ENCODE data around the gene IP6K3.

IP6K3 gene

DNA sequence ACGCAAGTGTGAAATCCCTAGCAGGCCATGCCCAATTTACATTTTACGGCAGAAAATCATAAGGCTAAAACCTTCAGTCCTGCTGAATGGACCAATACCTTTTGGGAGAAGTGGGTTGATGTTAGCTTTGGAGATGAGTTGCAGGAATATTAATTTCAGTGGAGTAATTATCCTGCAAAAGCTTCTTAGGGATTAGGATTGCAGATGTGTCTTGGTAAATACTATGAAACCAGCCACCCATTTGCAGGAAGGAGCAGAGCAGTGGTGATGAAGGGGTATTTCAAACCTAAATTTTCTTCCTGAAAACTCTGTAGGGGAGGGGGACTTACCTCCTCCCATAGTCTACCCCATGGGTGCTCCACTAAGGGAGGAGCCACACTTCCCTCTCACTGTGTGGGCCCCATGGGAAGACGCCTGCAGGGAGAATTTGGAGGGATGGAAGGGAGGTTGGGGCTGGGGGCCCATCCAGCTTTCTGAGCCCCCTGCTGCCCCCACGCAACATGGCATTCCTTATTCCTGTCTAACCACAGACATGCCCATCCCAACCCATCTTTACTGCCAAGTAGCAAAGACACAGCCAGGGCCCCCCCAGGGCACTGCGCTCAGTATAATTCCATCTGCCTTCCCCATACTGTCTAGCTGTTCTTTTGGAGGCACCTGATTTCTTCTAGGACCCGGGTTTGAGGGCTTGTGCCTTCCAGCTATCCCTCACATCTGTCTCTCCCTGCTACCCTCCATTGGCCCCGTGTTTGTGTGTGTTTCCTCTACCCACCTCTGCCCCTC lies 20.6 kb downstream of the IP6K3 start:
- no peak for DNase-seq (ENCODE audit: extremely low read depth in 1 of 2, low read depth in 1 of 2)

DNA sequence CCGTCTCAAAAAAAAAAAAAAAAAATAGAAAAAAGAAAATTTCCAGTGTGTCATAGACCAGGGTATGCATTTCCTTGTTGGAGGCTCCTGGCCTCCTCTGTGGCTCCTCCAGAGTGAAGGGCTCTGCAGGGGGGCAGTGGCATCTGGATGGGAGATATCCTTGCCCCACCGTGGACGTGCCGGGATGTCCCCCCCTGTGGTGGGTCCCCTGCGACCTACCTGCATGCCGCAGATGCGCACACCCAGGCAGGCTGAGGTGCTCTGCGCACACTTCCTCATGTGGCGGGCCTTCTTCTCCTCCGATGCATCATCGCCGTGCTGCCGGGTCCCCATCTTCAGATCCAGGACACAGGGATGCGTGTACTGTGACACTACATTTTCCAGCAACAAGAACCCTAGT lies 21.5 kb downstream of the IP6K3 start:
- no peak for DNase-seq (ENCODE audit: extremely low read depth in 1 of 2, low read depth in 1 of 2)

DNA sequence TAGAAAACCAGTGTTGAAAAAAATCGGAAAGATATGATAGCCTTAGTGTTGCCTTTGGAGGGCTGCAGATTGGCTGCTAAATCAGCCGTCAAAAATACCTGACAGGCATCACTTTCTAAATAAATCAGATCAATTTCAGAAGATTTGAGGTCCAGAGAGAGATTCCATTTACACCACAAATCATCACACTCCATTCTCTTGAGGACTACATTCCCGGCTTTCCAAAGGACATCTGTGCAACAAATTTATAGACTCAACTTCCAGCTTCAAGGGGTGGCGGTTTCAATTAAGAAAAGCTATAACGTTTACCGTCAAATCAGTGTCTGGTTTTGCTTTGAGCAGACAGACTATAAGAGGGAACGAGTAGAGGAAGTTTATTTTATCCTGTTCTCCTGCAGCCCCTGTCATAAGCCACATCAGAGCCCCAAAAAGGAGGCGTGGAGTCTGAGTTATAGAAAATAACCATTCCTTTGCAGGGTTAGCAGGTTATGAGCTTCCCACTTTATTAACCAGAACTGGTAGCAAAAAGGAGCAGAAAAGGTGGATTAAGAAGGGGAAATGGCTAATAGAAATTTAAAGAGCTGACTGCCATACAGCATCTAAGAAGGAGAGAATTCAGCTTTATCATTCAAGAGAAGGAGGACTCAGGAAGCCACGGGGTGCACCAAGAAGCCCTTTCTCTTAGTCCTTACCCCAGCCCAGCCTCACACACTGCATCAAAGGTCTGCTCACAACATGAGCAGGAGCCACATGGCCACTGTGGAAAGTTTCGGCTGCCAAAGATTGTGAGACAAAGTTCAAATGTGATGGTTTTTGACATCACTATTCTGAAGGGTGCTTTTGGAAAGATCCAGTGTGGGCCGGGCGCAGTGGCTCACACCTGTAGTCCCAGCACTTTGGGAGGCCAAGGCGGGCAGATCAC lies 22.3 kb downstream of the IP6K3 start:
- no peak for DNase-seq (ENCODE audit: extremely low read depth in 1 of 2, low read depth in 1 of 2)

- no peak for DNase-seq (ENCODE audit: extremely low read depth in 1 of 2, low read depth in 1 of 2)
These were observed 23.2 kb downstream of the IP6K3 start for GRCh38 chr6:33723371-33724085.

GRCh38 chr6:33722103-33722623 lies 24.5 kb downstream of the IP6K3 start:
- DNase-seq (ENCODE audit: extremely low read depth in 1 of 2, low read depth in 1 of 2): no peak

- DNase-seq (ENCODE audit: extremely low read depth in 1 of 2, low read depth in 1 of 2): no peak
These were observed 25.2 kb downstream of the IP6K3 start for GRCh38 chr6:33721508-33721907.

- no peak for DNase-seq (ENCODE audit: extremely low read depth in 1 of 2, low read depth in 1 of 2)
These were observed 25.7 kb downstream of the IP6K3 start for GRCh38 chr6:33720998-33721397.

DNA sequence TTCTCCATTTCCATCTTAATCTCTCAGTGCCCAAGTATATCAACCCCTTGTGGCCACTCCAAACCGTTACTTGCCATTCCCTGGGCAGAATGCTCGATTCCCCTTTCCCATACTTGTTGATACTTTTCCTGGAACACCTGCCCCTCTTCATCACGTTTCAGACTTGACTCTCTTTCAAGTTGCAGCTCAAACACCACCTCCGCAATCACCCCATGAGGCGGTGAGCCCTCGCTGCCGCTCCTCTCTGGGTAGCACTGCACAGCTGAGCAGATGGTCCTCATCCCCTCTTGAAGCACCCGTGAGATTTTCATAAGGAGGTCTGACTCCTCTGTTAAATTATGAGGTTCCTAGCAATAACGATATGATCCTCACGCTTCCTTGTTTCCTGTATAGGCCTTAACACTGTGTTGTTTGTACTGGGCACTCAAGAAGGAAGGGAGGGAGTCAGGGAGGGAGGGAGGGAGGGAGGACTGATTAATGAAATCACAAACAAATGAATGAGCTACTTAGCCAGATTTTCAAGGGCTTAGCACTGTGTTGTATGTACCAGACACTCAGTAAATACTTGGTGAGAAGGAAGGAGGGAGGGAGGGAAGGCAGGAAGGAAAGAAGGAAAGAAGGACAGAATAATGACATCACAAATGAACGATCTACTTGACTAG lies 27.2 kb downstream of the IP6K3 start:
- DNase-seq (ENCODE audit: extremely low read depth in 1 of 2, low read depth in 1 of 2): no peak

DNA sequence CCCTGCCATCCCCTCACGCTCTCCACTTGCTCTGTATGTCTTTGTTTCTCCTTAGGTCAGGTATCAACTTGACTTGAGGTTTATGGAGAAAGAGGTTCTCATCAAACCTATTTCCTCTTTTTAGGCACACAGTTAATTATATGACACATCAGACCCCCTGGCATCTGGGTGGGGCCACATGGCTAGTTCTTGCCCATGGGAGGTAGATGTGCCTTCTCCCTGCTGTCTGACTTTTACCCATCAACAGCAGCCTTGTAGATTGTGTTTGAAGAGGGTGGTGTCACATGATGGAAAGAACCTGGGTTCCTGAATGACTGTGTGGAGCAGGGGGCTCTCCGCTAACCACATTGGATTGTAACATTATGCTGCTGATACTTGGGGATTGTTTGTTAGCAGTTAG lies 28.0 kb downstream of the IP6K3 start:
- DNase-seq (ENCODE audit: extremely low read depth in 1 of 2, low read depth in 1 of 2): no peak

DNA sequence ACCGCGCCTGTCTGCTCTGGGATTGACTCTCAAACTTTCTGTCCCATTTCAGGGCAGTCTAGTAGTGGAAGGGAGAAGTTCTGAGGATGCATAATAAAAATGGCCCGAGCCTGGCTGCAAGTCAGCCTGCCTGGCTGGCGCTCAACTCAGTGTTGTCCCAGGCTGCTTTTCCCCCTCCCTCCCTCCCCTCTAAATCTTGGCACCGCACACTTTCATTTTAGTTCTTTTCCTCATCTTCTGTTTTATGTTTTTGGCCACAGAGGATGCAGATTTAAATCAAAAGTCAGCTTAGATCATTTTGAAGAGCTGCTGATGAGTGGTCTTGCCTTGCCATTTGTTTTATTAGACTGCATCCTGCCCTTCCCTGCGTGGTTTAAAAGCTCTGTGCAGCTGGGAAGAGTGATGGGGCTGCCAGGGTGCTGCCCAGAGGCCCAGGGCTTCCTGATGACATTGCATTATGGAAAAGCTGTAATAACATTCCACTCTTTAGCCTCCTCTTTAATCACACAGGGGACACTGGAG lies 28.7 kb downstream of the IP6K3 start:
- DNase-seq (ENCODE audit: extremely low read depth in 1 of 2, low read depth in 1 of 2): no peak

DNA sequence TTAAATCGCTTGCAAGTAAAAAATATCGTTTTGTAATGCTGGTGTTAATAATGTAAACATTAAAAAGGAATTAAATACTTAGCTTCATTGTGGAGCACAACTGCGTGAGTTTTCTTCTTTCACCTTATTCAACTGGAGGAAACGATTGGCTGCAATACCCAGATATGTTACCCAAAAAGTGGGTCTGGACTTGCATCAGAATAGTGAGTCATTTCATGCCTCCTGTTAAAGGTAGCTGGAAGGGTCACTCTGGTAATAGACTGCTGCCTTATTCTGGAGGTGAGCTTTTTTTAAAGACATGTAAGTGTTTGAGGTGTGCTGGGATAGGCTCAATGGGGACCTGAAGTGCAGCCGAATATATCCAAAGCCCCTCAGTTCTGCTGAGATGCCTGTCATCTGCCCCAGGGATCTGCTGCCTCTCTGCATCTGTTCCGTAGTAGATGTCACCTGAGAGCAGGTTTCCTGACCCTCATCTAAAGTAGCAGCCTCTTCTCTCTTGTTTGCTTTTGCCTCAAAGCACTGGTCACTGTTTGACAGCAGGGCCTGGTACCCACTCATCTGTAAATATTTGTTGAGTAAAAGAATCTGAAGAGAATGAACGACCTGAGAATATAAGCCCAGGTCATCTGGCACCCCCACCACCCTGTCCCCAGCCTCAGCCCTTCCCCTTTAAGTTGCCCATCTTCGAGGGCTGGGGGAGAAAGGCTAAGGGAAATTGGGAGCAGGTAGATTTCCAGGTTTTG lies 29.6 kb downstream of the IP6K3 start:
- DNase-seq (ENCODE audit: extremely low read depth in 1 of 2, low read depth in 1 of 2): no peak

DNA sequence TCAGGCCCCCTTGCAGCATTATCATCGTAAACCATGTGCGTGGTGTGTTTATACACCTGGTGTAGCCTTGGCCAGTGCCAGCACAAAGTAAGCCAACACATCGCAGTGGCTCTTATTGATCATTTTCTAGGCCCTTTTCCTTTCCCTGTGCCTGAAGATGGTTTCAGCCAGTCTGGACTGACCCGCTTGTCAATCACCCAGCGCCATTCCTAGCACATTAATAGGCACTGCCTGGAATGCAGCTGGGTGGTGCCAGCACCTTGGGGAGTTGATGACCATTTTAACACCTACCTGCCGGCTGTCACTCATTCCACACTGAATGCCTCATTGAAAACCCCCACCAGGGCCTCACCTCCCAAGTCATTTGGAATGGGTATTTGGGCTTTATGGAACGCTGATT lies 30.3 kb downstream of the IP6K3 start:
- DNase-seq (ENCODE audit: extremely low read depth in 1 of 2, low read depth in 1 of 2): no peak

GRCh38 chr6:33714385-33715040 lies 32.2 kb downstream of the IP6K3 start:
- no peak for DNase-seq (ENCODE audit: extremely low read depth in 1 of 2, low read depth in 1 of 2)

- DNase-seq (ENCODE audit: extremely low read depth in 1 of 2, low read depth in 1 of 2): no peak
These were observed 32.9 kb downstream of the IP6K3 start for GRCh38 chr6:33713786-33714185.

- no peak for DNase-seq (ENCODE audit: extremely low read depth in 1 of 2, low read depth in 1 of 2)
These were observed 33.8 kb downstream of the IP6K3 start for GRCh38 chr6:33712914-33713313.

DNA sequence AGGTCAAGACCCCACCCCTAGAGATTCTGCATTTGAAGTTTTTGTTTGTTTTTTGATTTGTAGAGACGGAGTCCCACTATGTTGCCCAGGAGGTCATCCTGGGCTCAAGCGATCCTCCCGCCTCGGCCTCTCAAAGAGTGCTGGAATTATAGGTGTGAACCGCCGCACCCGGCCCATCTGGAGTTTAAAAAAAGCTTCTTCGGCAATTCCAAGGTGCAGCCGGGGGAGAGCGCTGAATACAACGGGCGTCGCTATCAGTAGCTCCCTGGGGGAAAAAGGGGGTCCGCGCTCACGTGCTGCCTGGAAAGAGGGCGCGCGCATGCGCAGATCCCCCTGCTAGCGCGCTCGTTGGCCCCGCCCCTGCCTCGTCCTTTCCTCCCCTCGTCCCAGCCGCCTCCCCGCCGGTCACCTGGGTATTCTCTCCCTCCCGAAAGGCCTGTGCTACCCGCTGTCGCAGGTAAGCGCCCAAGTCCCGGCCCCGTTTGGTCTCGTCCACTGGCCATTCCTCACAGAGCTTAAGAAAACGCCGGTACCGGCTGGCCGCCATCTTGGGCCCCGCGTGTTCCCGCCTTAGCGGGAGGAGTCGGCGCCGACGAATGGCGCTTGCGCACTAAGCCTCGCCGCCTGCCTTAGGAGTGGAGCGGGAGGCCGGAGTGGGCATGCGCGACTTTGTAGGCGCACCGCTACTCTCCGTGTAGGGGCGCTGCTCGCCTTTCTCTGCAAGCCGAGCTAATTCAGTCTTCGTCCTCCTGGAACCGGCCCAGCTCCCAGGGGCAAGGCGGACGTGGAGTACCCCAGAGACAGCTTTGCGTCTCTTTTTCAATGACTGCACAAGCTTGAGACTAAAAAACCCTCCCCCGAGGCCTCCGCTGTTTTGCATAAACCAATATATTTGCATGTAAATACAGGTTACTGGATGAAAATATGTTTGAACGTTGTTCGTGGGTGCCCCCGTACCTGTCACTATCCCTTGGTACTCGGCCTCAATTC lies 35.3 kb downstream of the IP6K3 start, which contains the start of gene UQCC2:
Gene UQCC2, minus strand, starts transcription at position 561 of the 990 bp plus-strand sequence. Its CDS starts 14 bp downstream, at position 547.
- DNase-seq (ENCODE audit: extremely low read depth in 1 of 2, low read depth in 1 of 2): peak; percentile 94 to 97

- no peak for DNase-seq (ENCODE audit: extremely low read depth in 1 of 2, low read depth in 1 of 2)
These were observed 36.2 kb downstream of the IP6K3 start for GRCh38 chr6:33710296-33711121.
